Adrenal gland (tissue), 5 donors: Measurements from ENCODE around the gene CACNA1C.

Source experiments
- POLR2A ChIP-seq, 2 donors: fragments of 450-650 bp; IDR thresholded peaks; one replicate each; pipeline ENCODE4 v1.6.1; 2017; ENCODE audit warnings: antibody characterized with exemption in 2 of 2, mild to moderate bottlenecking in 2 of 2, moderate library complexity in 1 of 2
- TF ChIP-seq, protein P1 (sequence below), 6 experiments: fragments of 450-650 bp in 4 of 6; fragments of 200-600 bp in 2 of 6; sonication (generic) in 1 of 6; IDR thresholded peaks; 1 replicate in 5 of 6; 2 replicates in 1 of 6; pipeline versions ENCODE4 v1.5.1 to v1.8.0; 2016 to 2021; ENCODE audit warnings: antibody characterized with exemption in 6 of 6, mild to moderate bottlenecking in 2 of 6, moderate library complexity in 1 of 6
- donor health status: DM: no; HTN: no; CAD: no.

DNA sequence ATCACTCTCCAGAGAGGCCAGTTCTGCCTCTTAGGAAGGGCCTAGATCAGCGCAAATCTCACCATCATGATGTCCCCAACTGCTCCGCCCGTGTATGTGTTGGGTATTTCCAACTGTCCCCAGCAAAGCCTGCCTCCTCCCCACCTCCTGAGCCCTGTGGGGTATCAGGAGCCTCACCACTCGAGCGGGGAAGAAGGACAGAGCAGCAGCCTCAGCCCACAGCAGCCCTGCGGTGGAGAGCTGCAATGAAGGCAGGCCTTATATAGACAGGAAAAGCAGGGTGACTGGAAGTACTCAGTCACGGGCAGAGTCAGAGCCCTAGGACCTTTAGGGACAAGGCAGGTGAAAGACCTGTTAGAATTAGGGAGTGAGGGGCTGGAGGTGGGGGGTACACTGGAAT is 358.2 kb downstream of the CACNA1C start:
- TF ChIP-seq, protein P1, sequence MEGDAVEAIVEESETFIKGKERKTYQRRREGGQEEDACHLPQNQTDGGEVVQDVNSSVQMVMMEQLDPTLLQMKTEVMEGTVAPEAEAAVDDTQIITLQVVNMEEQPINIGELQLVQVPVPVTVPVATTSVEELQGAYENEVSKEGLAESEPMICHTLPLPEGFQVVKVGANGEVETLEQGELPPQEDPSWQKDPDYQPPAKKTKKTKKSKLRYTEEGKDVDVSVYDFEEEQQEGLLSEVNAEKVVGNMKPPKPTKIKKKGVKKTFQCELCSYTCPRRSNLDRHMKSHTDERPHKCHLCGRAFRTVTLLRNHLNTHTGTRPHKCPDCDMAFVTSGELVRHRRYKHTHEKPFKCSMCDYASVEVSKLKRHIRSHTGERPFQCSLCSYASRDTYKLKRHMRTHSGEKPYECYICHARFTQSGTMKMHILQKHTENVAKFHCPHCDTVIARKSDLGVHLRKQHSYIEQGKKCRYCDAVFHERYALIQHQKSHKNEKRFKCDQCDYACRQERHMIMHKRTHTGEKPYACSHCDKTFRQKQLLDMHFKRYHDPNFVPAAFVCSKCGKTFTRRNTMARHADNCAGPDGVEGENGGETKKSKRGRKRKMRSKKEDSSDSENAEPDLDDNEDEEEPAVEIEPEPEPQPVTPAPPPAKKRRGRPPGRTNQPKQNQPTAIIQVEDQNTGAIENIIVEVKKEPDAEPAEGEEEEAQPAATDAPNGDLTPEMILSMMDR (IDR thresholded peaks at IDR 0.05) = no peak
- TF ChIP-seq POLR2A (IDR thresholded peaks at IDR 0.05) = no peak
